ENCODE data around the gene YEATS4. TPM values are rescaled to one million over a fixed set of nuclear protein-coding genes. Genes with fewer than 3 reads are reported as not detected.
"Not testable (repeated sequence)": the region's sequence is repeated elsewhere in the genome, so short reads cannot be mapped to it uniquely, and the experiment has no call there.

YEATS4 gene
- polyA plus RNA-seq (2013, experiment 1 of 2; ENCODE audit: insufficient read length), result 11.1 TPM
- polyA plus RNA-seq (2013, experiment 2 of 2; ENCODE audit: insufficient read length), result 13.1 TPM

GRCh38 chr12:69359531-69360347, at the start of gene YEATS4:
TSS of gene YEATS4 (plus strand) at chr12:69359743. CDS start at chr12:69359973, 230 bp downstream.
- DNase-seq, result peak; percentile 88

DNA sequence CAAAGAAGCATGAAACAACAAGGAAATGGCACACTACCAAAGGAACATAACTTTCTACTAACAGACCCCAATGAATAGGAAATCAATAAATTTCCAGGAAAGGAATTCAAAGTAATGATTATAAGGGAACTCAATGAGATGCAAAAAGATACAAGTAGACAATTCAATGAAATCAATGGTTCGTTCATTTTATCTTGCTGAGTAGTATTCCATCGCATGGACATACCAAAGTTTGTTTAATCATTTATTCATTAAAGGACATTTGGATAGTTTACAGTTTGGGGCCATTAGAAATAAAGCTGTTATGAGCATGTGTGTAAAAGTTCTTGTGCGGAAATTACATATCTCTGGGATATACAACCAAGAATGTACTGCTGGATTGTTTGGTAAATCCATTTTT, 46.3 kb upstream of the YEATS4 start:
- DNase-seq, result no peak

DNA sequence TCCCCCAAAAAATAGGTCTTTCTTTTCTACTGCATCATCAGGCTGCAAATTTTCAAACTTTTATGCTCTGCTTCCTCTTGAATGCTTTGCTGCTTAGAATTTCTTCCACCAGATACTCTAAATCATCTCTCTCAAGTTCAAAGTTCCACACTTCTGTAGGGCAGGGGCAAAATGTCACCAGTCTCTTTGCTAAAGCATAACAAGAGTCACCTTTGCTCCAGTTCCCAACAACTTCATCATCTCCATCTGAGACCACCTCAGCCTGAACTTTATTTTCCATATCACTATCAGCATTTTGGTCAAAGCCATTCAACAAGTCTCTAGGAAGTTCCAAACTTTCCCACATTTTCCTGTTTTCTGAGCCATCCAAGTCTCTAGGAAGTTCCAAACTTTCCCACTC, 42.8 kb upstream of the YEATS4 start:
- DNase-seq, result not testable (repeated sequence)

- DNase-seq, result not testable (repeated sequence)
These were observed 42.3 kb upstream of the YEATS4 start for GRCh38 chr12:69317233-69317632.

DNA sequence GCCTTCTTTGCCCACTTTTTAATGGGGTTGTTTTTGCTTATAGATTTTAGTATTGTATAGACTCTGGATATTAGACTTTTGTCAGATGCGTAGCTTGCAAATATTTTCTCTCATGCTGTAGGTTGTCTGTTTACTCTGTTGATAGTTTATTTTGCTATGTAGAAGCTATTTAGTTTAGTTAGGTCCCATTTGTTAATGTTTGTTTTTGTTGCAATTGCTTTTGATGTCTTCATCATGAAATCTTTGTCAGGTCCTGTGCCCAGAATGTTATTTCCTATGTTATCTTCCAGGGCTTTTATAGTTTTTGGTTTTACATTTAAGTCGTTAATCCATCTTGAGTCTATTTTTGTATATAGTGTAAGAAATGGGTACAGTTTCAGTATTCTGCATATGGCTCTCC, 41.3 kb upstream of the YEATS4 start:
- DNase-seq, result no peak

- no peak for DNase-seq
These were observed 38.2 kb upstream of the YEATS4 start for GRCh38 chr12:69321351-69321750.

GRCh38 chr12:69324797-69325466, 34.6 kb upstream of the YEATS4 start:
- DNase-seq, result no peak

- DNase-seq, result no peak
These were observed 31.1 kb upstream of the YEATS4 start for GRCh38 chr12:69328426-69328825.

GRCh38 chr12:69329669-69330428, 29.7 kb upstream of the YEATS4 start:
- DNase-seq, result no peak

- no peak for DNase-seq
These were observed 28.8 kb upstream of the YEATS4 start for GRCh38 chr12:69330475-69331473.

GRCh38 chr12:69331519-69331908, 28.0 kb upstream of the YEATS4 start:
- no peak for DNase-seq

DNA sequence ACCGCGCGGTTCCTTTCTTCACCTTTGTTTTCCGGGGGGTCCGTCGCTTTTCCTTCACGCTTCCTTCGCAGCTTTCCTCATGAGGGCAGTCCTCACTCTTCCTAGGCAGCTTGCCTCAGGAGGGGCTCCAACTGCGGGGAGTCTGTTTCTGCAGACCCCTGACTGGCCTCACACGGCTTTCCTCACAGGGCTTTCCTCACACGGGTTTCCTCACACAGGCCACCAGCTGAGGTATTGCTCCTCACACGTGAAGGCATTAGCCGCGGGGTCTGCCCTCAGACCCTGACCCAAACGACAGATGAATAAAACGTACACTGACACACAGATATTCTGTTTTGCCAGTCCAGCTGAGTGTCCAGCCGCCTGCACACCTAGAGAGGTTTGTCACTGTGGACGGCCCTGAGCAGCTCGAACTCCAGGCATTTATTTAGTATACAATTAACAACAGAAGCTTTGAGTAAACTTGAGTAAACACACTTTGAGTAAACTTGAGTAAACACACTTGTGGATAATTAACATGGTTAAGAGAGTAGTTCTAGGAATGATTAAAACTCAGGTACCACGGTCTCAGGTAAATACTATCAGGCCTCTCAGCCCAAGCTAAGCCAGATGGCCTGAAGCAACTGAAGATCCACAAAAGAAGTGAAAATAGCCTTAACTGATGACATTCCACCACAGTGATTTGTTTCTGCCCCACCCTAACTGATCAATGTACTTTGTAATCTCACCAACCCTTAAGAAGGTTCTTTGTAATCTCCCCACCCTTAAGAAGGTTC, 27.4 kb upstream of the YEATS4 start:
- no peak for DNase-seq

GRCh38 chr12:69332815-69333358, 26.7 kb upstream of the YEATS4 start:
- no peak for DNase-seq

DNA sequence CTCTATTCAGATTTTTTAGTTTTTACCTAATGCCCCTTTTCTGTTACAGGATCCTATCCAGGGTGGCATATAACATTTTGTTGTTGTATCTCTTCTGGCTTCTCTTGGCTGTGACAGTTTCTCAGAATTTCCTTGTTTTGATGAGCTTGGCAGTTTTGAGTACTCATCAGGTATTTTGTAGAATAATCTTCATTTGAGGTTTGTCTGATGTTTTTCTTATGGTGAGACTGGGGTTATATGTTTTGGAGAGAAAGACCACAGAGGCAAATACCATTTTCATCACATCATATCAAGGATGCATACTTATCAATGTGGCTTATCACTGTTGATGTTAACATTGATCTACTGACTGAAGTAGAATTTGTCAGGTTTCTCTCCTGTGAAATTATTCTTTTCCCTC, 25.4 kb upstream of the YEATS4 start:
- DNase-seq, result no peak

GRCh38 chr12:69337311-69338090, 22.0 kb upstream of the YEATS4 start:
- DNase-seq, result no peak

DNA sequence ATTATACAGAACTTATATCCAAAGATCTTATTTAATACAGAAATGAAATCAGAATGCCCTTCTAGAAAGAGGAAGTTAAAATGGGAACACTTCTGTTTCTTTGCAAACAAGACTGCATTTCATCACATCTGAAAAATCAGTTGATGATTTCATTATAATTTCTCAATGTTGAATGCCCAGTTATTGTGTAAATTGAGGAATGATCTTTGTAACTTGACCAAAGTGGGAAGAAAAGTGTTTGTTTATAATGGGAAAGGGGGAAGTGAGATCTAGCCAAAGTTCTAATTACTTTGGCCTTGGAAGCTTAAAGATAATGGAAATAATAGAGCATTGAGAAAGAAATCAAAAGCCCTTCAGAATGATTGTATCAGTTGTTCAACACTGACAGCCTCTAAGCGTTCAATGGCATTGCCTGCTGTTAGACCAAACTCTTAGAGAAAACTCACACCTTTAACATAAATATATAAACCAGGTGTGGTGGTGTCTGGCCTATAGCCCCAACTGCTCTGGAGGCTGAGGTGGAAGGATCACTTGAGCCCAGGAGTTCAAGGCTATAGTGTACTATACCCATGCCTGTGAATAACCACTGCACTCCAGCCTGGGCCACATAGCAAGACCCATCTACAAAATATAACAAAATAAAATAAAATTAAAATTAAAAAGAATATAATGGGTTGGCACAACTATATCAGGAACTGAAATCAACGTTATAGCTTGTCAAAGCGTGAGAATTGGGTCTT, 21.3 kb upstream of the YEATS4 start:
- no peak for DNase-seq

DNA sequence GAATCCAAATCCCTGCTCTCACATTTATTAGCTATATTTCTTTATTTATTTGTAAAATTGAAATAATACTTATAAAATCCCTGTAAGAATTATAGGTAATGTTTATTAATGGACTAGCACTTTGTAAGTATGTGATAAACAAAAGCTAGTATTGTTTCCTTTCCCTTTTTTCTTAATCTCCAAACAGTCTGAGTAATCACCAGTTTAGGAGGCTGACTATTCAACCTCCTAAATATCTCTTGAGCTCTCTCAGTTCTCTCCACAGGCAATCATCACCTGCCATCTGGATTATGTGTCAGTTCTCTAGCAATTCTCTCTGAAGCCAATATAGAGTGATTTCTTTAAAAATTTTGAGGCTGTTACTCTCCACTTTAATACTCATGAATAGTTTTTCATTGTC, 20.6 kb upstream of the YEATS4 start:
- no peak for DNase-seq

DNA sequence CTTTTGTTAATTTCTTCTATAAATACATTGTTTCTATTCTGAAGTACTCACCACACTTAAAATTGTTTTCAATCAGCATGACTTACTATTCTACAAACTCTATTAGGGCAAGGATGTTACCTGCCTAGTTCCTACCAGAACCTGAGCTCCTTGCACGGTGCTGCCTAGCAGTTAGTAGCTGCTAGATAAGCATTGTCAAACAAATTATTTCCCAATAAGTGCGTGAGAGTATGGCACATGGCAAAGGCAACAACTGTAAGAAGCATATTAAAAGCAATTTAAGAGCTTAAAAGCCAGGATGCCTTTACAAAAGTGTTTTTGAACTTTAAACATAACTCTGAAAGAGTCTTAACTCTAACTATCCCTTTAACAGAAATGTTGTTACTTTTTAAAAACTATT, 19.5 kb upstream of the YEATS4 start:
- DNase-seq, result no peak

DNA sequence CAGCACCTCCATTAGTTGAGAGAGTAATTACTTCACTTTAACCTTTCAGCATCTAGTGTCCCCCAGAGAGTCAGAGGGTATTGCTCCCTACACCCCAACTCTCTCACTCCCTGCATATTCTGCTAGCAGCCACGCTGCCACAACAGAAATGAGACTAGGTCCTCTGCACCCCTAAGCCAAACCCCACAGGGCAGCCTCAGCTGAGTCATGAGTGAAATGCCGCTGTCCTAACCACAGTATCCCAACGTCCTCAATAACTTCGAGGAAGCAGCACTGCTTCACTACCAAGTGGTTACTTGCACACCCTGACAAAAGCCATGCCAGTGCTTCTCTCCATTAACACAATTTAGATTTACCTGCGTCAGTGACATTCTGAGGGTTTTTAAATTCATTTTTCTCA, 18.2 kb upstream of the YEATS4 start:
- DNase-seq, result no peak
